AG09319 (cell line): ENCODE measurements around the gene CAMK2G.
A peak's percentile ranks its signal among the peaks of the same experiment; 100 is the strongest.

ENCODE experiments used
- DNase-seq: peaks from one replicate; pipeline ENCODE4 v3.0.0-alpha.2; 2010; ENCODE audit warnings: low read depth; ENCODE audit errors: extremely low read depth
- TF ChIP-seq, protein P1 (sequence below): IDR thresholded peaks from 2 replicates; pipeline ENCODE4 v1.5.1; 2011; ENCODE audit warnings: low read depth, mild to moderate bottlenecking, inconsistent platforms, low read length, moderate library complexity

Gene CAMK2G

DNA sequence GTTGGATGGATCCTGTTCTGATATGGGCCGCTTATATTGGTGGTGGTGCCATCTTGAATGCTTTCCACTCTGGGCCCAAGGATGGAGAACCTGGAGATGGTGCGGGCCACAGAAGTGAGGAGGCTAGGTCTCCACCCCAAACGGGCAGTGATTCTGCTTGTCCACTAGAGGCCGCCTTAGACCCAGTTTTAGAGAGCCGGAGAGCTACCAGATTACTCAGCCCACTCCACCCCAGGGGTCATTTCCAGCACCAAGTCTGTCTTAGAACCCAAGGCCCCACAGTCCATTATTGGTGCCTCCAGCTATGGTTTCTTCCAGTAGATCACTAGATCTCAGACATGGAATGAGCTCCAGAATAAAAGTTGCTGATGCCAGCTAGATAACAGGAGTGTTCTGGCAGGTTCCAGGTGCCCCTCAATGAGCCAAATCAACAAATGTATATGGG lies 11.8 kb upstream of the CAMK2G start:
- no peak for DNase-seq
- TF ChIP-seq, protein P1, sequence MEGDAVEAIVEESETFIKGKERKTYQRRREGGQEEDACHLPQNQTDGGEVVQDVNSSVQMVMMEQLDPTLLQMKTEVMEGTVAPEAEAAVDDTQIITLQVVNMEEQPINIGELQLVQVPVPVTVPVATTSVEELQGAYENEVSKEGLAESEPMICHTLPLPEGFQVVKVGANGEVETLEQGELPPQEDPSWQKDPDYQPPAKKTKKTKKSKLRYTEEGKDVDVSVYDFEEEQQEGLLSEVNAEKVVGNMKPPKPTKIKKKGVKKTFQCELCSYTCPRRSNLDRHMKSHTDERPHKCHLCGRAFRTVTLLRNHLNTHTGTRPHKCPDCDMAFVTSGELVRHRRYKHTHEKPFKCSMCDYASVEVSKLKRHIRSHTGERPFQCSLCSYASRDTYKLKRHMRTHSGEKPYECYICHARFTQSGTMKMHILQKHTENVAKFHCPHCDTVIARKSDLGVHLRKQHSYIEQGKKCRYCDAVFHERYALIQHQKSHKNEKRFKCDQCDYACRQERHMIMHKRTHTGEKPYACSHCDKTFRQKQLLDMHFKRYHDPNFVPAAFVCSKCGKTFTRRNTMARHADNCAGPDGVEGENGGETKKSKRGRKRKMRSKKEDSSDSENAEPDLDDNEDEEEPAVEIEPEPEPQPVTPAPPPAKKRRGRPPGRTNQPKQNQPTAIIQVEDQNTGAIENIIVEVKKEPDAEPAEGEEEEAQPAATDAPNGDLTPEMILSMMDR = peak; percentile 88

DNA sequence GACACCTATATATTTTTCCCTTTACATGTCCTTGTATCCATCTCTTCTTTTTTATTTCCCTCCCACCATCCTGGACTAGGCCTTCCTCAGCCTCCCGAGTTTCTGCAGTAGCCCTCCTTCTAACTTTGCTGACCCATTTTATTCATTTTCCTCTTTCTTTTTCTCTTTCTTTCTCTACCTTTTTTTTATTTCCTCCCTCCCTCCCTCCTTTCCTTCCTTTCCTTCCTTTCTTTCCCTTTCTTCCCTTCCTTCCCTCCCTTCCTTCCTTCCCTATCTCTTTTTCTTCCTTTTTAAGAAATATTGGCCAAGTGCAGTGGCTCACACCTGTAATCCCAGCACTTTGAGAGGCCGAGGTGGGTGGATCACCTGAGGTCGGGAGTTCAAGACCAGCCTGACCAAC lies 9.7 kb upstream of the CAMK2G start:
- TF ChIP-seq, protein P1 = no peak
- no peak for DNase-seq

DNA sequence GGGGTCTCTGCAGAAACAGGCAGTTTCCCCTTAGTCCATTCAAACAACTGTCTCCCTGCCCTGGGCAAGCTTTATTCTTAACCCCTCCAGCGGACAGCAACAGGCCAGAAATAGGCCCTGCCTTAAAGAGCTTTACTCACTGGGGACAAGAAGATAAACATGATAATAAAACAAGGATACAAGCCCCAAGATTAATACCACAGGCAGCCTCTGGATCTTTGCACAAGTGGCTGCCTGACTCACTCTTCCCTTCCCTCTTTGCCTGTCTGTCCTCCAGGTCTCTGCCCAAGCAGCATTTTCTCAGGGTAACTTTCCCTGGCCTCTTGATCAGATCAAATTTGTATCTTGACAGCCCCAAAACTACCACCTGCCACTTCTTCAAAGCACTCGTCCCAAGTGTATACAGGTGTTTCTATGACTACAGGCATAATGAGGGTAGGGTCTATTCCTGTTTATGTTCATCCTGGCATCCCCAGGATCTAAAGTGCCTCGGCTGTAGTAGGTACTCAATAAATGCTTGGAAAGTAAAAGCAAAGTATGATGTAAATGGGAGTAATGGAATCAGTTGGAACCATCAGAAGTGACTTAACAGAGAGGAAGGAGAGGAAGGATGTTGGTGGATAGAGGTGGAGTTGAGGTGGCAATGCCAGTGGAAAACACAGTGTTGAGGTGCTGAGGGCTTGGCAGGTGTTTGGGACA lies 7.0 kb upstream of the CAMK2G start:
- DNase-seq = no peak
- TF ChIP-seq, protein P1 = no peak

DNA sequence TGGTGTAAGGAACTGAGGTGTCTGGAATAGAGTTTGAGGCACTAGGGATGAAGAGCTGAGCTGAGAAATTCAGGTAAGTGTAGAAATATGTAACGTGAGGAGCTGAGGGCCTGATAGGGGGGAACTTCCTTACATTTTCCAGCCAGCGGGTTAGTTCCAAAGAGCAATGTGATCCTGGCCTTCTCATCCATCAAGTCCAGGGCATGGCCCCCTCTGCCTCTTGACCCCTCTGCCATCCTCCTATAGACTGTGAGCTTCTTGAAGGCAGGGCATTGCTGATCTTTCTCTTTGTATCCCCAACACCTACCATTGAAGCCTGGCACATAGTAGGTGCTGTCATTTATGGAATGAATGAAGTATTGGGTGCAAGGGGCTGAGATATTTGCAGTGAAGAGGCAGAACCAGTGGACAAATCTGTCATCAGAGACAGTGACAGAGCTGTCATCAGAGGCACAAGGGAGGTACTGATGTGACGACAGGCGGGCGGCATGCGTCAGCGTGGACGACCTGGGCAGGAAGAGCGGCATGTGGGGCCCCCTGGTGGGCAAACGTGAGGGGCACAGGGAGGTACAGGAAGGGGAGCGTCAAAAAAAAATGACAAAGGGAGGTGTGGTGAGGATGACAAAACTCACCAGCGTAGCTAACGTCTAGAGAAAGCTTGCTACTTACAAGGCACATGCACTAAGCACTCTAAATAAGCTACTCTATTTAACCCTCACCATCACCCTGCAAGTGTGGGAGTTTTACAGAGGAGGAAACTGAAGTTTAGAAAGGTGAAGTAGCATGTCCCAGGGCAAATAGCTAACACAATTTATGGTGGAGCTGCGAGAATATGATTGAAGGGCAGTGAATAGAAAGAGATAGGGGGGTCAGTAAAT lies 5.2 kb upstream of the CAMK2G start:
- TF ChIP-seq, protein P1 = peak; percentile 94
- DNase-seq = no peak

DNA sequence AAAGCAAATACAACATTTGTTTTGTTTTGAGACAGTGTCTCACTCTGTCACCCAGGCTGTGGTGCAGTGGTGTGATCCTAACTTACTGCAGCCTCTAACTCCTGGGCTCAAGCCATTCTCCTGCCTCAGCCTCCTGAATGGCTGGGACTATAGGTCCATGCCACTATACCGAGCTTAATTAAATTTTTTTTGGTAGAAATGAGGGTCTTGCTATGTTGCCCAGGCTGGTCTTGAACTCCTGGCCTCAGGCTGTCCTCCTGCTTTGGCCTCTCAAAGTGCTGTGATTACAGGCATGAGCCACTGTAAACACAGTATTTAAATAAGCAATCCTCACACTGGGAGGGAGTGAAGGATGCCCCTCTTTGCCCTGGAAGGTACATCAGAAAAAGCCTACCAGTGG lies 4.0 kb upstream of the CAMK2G start:
- TF ChIP-seq, protein P1 = no peak
- DNase-seq = no peak

DNA sequence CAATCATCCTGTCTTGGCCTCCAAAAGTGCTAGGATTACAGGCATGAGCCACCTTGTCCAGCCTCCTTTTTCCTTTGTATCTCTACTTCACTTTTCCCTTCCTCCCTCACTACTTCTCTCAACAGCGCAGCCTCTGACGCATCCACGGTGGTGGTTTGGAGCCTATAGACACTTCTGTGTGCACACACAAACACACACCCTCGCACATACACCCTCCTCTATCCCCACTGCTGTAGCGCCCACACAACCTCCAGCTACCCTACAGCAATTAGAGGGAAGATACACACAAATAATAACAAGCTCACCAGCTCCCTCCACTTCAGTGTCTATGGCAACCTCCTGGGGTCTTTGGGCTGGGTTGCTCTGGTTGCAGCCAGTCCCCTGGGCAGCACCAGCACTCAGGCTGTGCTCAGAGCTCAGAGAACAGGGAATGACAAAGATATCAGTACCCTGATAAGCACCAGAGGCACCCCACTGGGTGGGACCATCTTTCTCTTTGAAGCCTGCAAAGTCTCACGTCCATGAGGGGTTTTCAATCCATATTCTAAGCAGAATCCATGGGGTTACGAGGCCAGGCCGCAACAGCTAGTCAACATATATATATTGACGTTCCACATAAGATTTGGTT lies 3.3 kb upstream of the CAMK2G start:
- TF ChIP-seq, protein P1 = no peak
- no peak for DNase-seq

DNA sequence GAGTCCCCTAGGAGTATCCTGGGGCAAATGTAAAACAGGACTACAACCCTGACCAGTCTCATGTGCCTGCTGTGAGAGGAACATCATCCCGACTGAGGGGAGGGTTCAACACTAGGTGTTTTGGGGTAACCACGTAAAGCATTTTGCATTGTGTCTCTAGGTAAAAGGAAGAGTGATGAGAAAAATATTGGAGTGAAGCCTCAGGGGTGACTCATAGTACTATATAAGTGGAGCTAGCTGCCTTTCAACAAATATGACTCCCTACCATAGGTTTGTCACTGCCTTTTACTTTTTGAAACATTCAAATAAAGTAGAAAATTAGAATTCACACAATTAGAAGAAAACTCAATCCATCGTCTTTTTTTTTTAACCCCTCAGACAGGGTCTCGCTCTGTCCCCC lies 2.6 kb upstream of the CAMK2G start:
- DNase-seq = no peak
- TF ChIP-seq, protein P1 = no peak
